CD14-positive monocyte (primary cell): ENCODE measurements around the gene STK39. TPM values are rescaled to one million over a fixed set of nuclear protein-coding genes. Genes with fewer than 3 reads are reported as not detected.

ENCODE experiments used
- DNase-seq, 3 donors: peaks; one replicate each; pipeline ENCODE4 v3.0.0-alpha.2; 2011 to 2022
- H2AFZ ChIP-seq: 2 replicates; pipeline ENCODE4 v1.6.0; 2012; ENCODE audit warnings: mild to moderate bottlenecking, low read depth, low read length, inconsistent platforms; ENCODE audit not compliant: insufficient read depth, poor library complexity, severe bottlenecking
- H3K27ac ChIP-seq, 2 donors: 1 replicate in 1 of 2; 2 replicates in 1 of 2; pipeline ENCODE4 v1.5.1; 2012 to 2013; ENCODE audit warnings: low read length in 2 of 2, control low read depth in 1 of 2, inconsistent platforms in 1 of 2, low read depth in 1 of 2, mild to moderate bottlenecking in 1 of 2
- H3K27me3 ChIP-seq, 2 donors: one replicate each; pipeline versions ENCODE4 v1.6.0 to v1.6.1; 2011 to 2013; ENCODE audit warnings: low read length in 2 of 2; ENCODE audit not compliant: control insufficient read depth in 2 of 2, insufficient read depth in 2 of 2
- H3K36me3 ChIP-seq, 2 donors: replicated peaks in 1 of 2; 1 replicate in 1 of 2; 2 replicates in 1 of 2; pipeline versions ENCODE4 v1.5.1 to v1.6.1; 2012 to 2013; ENCODE audit warnings: low read length in 2 of 2, control low read depth in 1 of 2, inconsistent platforms in 1 of 2, mild to moderate bottlenecking in 1 of 2; ENCODE audit not compliant: insufficient read depth in 2 of 2, control insufficient read depth in 1 of 2
- H3K4me1 ChIP-seq, 2 donors: 1 replicate in 1 of 2; 2 replicates in 1 of 2; pipeline versions ENCODE4 v1.5.1 to v1.6.1; 2012 to 2013; ENCODE audit warnings: low read length in 2 of 2, control low read depth in 1 of 2, inconsistent platforms in 1 of 2, mild to moderate bottlenecking in 1 of 2, moderate library complexity in 1 of 2; ENCODE audit not compliant: insufficient read depth in 2 of 2, control insufficient read depth in 1 of 2
- H3K4me2 ChIP-seq: replicated peaks from 2 replicates; pipeline ENCODE3; 2012; ENCODE audit warnings: low read length, moderate library complexity, mild to moderate bottlenecking; ENCODE audit not compliant: poor library complexity, severe bottlenecking; ENCODE audit errors: extremely low read depth
- H3K4me3 ChIP-seq, 3 experiments: fragments of 200-600 bp in 1 of 3; sonication (generic) in 1 of 3; replicated peaks in 1 of 3; 1 replicate in 2 of 3; 2 replicates in 1 of 3; pipeline ENCODE4 v1.5.1; 2011 to 2013; ENCODE audit warnings: low read length in 3 of 3, mild to moderate bottlenecking in 3 of 3, control low read depth in 2 of 3, low read depth in 2 of 3, inconsistent platforms in 1 of 3, moderate library complexity in 1 of 3
- H3K79me2 ChIP-seq: 2 replicates; pipeline ENCODE4 v1.6.0; 2012; ENCODE audit warnings: mild to moderate bottlenecking, control low read depth, inconsistent platforms, low read length, moderate library complexity; ENCODE audit not compliant: insufficient read depth
- H3K9ac ChIP-seq: 2 replicates; pipeline ENCODE4 v1.6.0; 2017; ENCODE audit warnings: low read length, mild to moderate bottlenecking; ENCODE audit not compliant: insufficient read depth, poor library complexity, severe bottlenecking
- H3K9me3 ChIP-seq, 2 donors: replicated peaks in 1 of 2; 1 replicate in 1 of 2; 2 replicates in 1 of 2; pipeline versions ENCODE4 v1.5.1 to v1.6.1; 2012 to 2013; ENCODE audit warnings: low read length in 2 of 2, control low read depth in 1 of 2; ENCODE audit not compliant: control insufficient read depth in 1 of 2, insufficient read depth in 1 of 2
- H4K20me1 ChIP-seq: 2 replicates; pipeline ENCODE4 v1.6.0; 2012; ENCODE audit warnings: mild to moderate bottlenecking, low read length, control low read depth, moderate library complexity; ENCODE audit not compliant: insufficient read depth
- H3K27ac Mint-ChIP-seq, 7 donors: one replicate each; pipeline ENCODE4 v1.8.0; 2020; ENCODE audit warnings: mild to moderate bottlenecking in 7 of 7, mixed read lengths in 7 of 7, moderate library complexity in 6 of 7, inconsistent platforms in 2 of 7
- H3K27me3 Mint-ChIP-seq, 3 donors: one replicate each; pipeline ENCODE4 v1.8.0; 2021 to 2022; ENCODE audit warnings: low read depth in 3 of 3, mild to moderate bottlenecking in 3 of 3, mixed read lengths in 3 of 3, moderate library complexity in 3 of 3, inconsistent platforms in 1 of 3
- H3K36me3 Mint-ChIP-seq, 2 donors: one replicate each; pipeline ENCODE4 v1.8.0; 2020; ENCODE audit warnings: mixed read lengths in 2 of 2, inconsistent platforms in 1 of 2, mild to moderate bottlenecking in 1 of 2
- H3K4me1 Mint-ChIP-seq: one replicate; pipeline ENCODE4 v1.8.0; 2020; ENCODE audit warnings: mild to moderate bottlenecking, mixed read lengths
- H3K4me3 Mint-ChIP-seq, 2 donors: one replicate each; pipeline ENCODE4 v1.8.0; 2020; ENCODE audit warnings: mild to moderate bottlenecking in 2 of 2, mixed read lengths in 2 of 2, moderate library complexity in 1 of 2
- H3K9me3 Mint-ChIP-seq, 7 donors: one replicate each; pipeline ENCODE4 v1.8.0; 2020 to 2022; ENCODE audit warnings: mixed read lengths in 7 of 7, mild to moderate bottlenecking in 6 of 7, moderate library complexity in 6 of 7, inconsistent platforms in 2 of 7
- CTCF ChIP-seq: fragments of 200-600 bp; IDR thresholded peaks from one replicate; pipeline ENCODE4 v1.8.0; 2022; ENCODE audit warnings: antibody characterized with exemption, mild to moderate bottlenecking
- WGBS: methylation state at CpG from one replicate; pipeline ENCODE4 v1.1.5; 2013; ENCODE audit warnings: missing lambda C conversion rate; ENCODE audit not compliant: insufficient coverage; 5-methylcytosine and 5-hydroxymethylcytosine counted together
- intact Hi-C, 2 donors: fragments of 100-400 bp; cut with micrococcal nuclease; formaldehyde crosslinking; loops; one replicate each; pipeline versions ENCODE4 v1.15.0 to v1.15.1; 2023
- polyA plus RNA-seq, 3 donors: library from polyadenylated mRNA; depleted of rRNA in 1 of 3; unstranded in 2 of 3; stranded (reverse) in 1 of 3; fragments of 300-500 nt in 2 of 3; fragments of >200 nt in 1 of 3; fragmentation: Illumina TruSeq in 2 of 3; gene quantifications; 1 replicate in 2 of 3; 2 replicates in 1 of 3; pipeline ENCODE4 v1.2.3, GENCODE V29; 2012 to 2021

The STK39 gene
- polyA plus RNA-seq, 3 donors = 1.2 to 2.7 (median 2.6) TPM

- WGBS = 100% methylated on average over 1 of the region's 5 CpGs
- H3K36me3 Mint-ChIP-seq = peaks cover 20 to 48% of the 10 kb centered on the region in 2 donors
- H2AFZ ChIP-seq = no peak overlapping the region
Measured at GRCh38 chr2:168030862-168031624, 216.4 kb downstream of the STK39 start.

GRCh38 chr2:168029071-168029470, 218.3 kb downstream of the STK39 start:
- intact Hi-C loops = no loop called here
- Histone ChIP-seq H3K27me3 (no peaks in the 10 kb centered on the region), H3K4me3 (no peak overlapping the region), H3K4me1 (peaks cover 5 to 11% of the 10 kb centered on the region in 2 donors), H3K9me3 (no peaks in the 10 kb centered on the region), H2AFZ (no peak overlapping the region), H3K79me2 (no peaks in the 10 kb centered on the region), H3K4me2 (no peak overlapping the region), H4K20me1 (no peaks in the 10 kb centered on the region), H3K27ac (no peak overlapping the region), H3K36me3 (peaks cover 0 to 13% of the 10 kb centered on the region in 2 donors), H3K9ac (no peak overlapping the region)
- Mint-ChIP-seq H3K27ac (no peak overlapping the region), H3K36me3 (peaks cover 14 to 37% of the 10 kb centered on the region in 2 donors), H3K9me3 (no peaks in the 10 kb centered on the region), H3K4me1 (peaks cover 18% of the 10 kb centered on the region), H3K27me3 (peaks cover 0 to 2% (median 0%) of the 10 kb centered on the region in 3 donors), H3K4me3 (no peak overlapping the region)
- TF ChIP-seq CTCF = no peak
- no CpG with 5 or more reads among the region's 1 CpG for WGBS
- no peak for DNase-seq

More at GRCh38 chr2:168030862-168031624, 216.4 kb downstream of the STK39 start:
- Histone ChIP-seq H3K9ac (no peak overlapping the region), H3K4me2 (no peak overlapping the region), H3K9me3 (no peaks in the 10 kb centered on the region), H3K27me3 (no peaks in the 10 kb centered on the region), H3K36me3 (peaks cover 0 to 29% of the 10 kb centered on the region in 2 donors), H3K4me3 (no peak overlapping the region), H3K27ac (no peak overlapping the region), H4K20me1 (no peaks in the 10 kb centered on the region), H3K4me1 (peaks cover 0 to 2% of the 10 kb centered on the region in 2 donors), H3K79me2 (no peaks in the 10 kb centered on the region)
- TF ChIP-seq CTCF = no peak
- Mint-ChIP-seq H3K27me3 (peaks cover 0 to 2% (median 0%) of the 10 kb centered on the region in 3 donors), H3K4me1 (peaks cover 7% of the 10 kb centered on the region), H3K9me3 (no peaks in the 10 kb centered on the region), H3K4me3 (no peak overlapping the region), H3K27ac (no peak overlapping the region)
- no peak for DNase-seq
- intact Hi-C loops = no loop called here
